Activated naive CD4-positive, alpha-beta T cell treated with Interleukin-2 at 50 U/mL for 16 hours (primary cell): ENCODE measurements around the gene DOCK4.
"Not testable (repeated sequence)": the region's sequence is repeated elsewhere in the genome, so short reads cannot be mapped to it uniquely, and the experiment has no call there.

ENCODE experiments used
- DNase-seq: peaks from one replicate; pipeline ENCODE4 v3.0.0-alpha.2; 2020

The DOCK4 gene

GRCh38 chr7:112128461-112129425, 77.5 kb downstream of the DOCK4 start:
- not testable (repeated sequence) for DNase-seq

- not testable (repeated sequence) for DNase-seq
Measured at GRCh38 chr7:112128041-112128440, 78.2 kb downstream of the DOCK4 start.

GRCh38 chr7:112125250-112125649, 80.9 kb downstream of the DOCK4 start:
- no peak for DNase-seq

- no peak for DNase-seq
Measured at GRCh38 chr7:112124061-112124766, 82.0 kb downstream of the DOCK4 start.

GRCh38 chr7:112122798-112123197, 83.4 kb downstream of the DOCK4 start:
- DNase-seq, result no peak

GRCh38 chr7:112122144-112122543, 84.1 kb downstream of the DOCK4 start:
- DNase-seq, result no peak

GRCh38 chr7:112121318-112121717, 84.9 kb downstream of the DOCK4 start:
- DNase-seq, result no peak

- DNase-seq, result no peak
Measured at GRCh38 chr7:112120696-112121217, 85.4 kb downstream of the DOCK4 start.

- no peak for DNase-seq
Measured at GRCh38 chr7:112118581-112119566, 87.3 kb downstream of the DOCK4 start.

- no peak for DNase-seq
Measured at GRCh38 chr7:112116894-112117293, 89.3 kb downstream of the DOCK4 start.

- no peak for DNase-seq
Measured at GRCh38 chr7:112116358-112116757, 89.8 kb downstream of the DOCK4 start.

GRCh38 chr7:112115880-112116279, 90.3 kb downstream of the DOCK4 start:
- no peak for DNase-seq

- DNase-seq, result no peak
Measured at GRCh38 chr7:112113913-112114575, 92.2 kb downstream of the DOCK4 start.

GRCh38 chr7:112112822-112113255, 93.4 kb downstream of the DOCK4 start:
- no peak for DNase-seq

GRCh38 chr7:112110651-112111050, 95.5 kb downstream of the DOCK4 start:
- no peak for DNase-seq

GRCh38 chr7:112110175-112110574, 96.0 kb downstream of the DOCK4 start:
- no peak for DNase-seq

- no peak for DNase-seq
Measured at GRCh38 chr7:112108981-112109380, 97.2 kb downstream of the DOCK4 start.

- DNase-seq, result no peak
Measured at GRCh38 chr7:112105584-112106530, 100.3 kb downstream of the DOCK4 start.

GRCh38 chr7:112104120-112104519, 102.1 kb downstream of the DOCK4 start:
- no peak for DNase-seq

- no peak for DNase-seq
Measured at GRCh38 chr7:112103246-112103645, 103.0 kb downstream of the DOCK4 start.
